Epithelial cell of esophagus (primary cell): ENCODE results near the gene CPED1.

Experiments
- DNase-seq: peaks from one replicate; pipeline ENCODE4 v3.0.0; 2010; ENCODE audit warnings: low read depth
- H3K4me3 ChIP-seq: 2 replicates; pipeline ENCODE4 v1.5.1; 2011; ENCODE audit warnings: mild to moderate bottlenecking, low read length, control low read depth
- TF ChIP-seq, protein P1 (sequence below): IDR thresholded peaks from 2 replicates; pipeline ENCODE4 v1.5.1; 2011; ENCODE audit warnings: low read depth, mild to moderate bottlenecking, low read length, control low read depth, inconsistent platforms; ENCODE audit not compliant: insufficient read depth; ENCODE audit errors: missing control alignments

The CPED1 gene

DNA sequence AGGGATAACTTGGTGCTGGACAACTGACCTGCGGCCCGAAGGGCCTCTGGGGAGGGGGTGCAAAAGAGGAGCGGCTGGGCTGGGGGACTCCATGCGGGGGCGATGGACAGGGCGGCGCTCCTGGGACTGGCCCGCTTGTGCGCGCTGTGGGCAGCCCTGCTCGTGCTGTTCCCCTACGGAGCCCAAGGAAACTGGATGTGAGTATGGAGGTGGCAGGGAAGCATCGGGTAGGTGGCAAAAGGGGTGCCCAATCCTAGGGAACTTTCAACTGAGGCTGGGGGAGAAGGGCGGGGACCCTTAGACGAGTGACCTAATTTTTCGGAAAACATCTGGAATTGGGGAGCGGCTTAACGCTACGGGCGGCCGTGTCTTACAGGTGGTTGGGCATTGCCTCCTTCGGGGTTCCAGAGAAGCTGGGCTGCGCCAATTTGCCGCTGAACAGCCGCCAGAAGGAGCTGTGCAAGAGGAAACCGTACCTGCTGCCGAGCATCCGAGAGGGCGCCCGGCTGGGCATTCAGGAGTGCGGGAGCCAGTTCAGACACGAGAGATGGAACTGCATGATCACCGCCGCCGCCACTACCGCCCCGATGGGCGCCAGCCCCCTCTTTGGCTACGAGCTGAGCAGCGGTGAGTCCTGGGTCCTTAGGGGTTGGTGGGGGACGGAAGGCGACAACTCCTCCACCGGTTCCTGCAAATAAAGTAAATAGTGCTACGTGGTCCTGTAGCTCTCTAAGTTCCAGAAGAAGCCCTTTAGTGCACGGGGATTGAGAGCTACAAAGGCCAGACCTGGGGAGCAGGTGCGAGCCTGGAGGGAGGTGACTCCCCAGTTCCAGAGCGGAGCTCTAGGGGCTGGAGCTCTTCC, 340.9 kb downstream of the CPED1 start:
- peak; percentile 51 for DNase-seq
- H3K4me3 ChIP-seq, result peak overlapping the region; percentile 32
- TF ChIP-seq, protein P1, sequence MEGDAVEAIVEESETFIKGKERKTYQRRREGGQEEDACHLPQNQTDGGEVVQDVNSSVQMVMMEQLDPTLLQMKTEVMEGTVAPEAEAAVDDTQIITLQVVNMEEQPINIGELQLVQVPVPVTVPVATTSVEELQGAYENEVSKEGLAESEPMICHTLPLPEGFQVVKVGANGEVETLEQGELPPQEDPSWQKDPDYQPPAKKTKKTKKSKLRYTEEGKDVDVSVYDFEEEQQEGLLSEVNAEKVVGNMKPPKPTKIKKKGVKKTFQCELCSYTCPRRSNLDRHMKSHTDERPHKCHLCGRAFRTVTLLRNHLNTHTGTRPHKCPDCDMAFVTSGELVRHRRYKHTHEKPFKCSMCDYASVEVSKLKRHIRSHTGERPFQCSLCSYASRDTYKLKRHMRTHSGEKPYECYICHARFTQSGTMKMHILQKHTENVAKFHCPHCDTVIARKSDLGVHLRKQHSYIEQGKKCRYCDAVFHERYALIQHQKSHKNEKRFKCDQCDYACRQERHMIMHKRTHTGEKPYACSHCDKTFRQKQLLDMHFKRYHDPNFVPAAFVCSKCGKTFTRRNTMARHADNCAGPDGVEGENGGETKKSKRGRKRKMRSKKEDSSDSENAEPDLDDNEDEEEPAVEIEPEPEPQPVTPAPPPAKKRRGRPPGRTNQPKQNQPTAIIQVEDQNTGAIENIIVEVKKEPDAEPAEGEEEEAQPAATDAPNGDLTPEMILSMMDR, result peak; percentile 38

- TF ChIP-seq, protein P1, result no peak
- DNase-seq, result no peak
- H3K4me3 ChIP-seq, result peak overlapping the region; percentile 32
These were observed 341.7 kb downstream of the CPED1 start for GRCh38 chr7:121330053-121330833.

DNA sequence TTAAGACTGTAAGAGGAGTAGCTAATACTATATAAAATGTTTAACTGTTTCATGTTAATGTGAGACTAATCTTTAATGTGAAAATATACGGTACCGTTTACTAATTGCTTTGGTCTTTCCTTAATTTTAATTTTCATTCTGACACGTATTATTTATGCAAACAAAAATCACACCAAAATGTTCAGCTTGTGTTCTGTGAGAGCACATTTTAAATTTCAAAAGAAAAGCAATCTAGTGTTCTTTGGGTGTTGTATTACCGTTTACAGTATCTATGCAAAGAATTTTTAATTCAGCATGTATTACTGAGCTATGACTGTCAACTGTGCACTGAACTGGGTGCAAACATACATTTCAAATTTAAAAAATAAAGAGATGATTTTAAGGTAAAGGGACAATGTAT, 342.5 kb downstream of the CPED1 start:
- no peak for DNase-seq
- no peak overlapping the region for H3K4me3 ChIP-seq

GRCh38 chr7:121331574-121331973, 343.1 kb downstream of the CPED1 start:
- TF ChIP-seq, protein P1, result no peak
- H3K4me3 ChIP-seq, result no peak overlapping the region
- DNase-seq, result no peak

More for the DNA sequence above, 342.5 kb downstream of the CPED1 start:
- TF ChIP-seq, protein P1, result no peak

GRCh38 chr7:121334376-121334775, 345.9 kb downstream of the CPED1 start:
- no peak for DNase-seq
- H3K4me3 ChIP-seq, result no peak overlapping the region
- TF ChIP-seq, protein P1, result no peak

GRCh38 chr7:121334875-121335648, 346.6 kb downstream of the CPED1 start:
- no peak overlapping the region for H3K4me3 ChIP-seq
- TF ChIP-seq, protein P1, result no peak
- no peak for DNase-seq
